AML-193 (cell line): ENCODE data around the gene SRL.
A peak's percentile ranks its signal among the peaks of the same experiment; 100 is the strongest.

Experiments used
- DNase-seq, 2 experiments: peaks; one replicate each; lab custom pipeline; 2025; lab: John Stamatoyannopoulos, UW

Gene SRL

DNA sequence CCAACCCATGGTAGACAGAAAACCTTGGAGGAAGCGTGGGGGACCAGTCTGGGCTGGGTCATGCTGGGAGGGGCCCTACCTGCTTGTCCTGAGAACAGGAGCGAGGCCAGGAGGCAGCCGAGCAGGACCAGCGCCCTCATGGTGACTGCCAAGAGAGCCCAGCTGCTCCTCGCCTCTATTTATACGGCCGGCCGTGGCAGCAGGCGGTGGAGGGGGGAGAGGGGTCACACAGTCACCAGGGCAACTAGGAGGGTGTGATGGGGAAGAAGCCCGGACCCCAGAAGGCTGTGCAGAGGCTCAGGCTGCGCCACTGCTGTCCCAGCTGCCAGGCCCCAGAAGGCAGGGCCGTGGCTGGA is at the start of gene SRL:
Gene SRL (minus strand): TSS at position 153 of the 356 bp plus-strand sequence. CDS start 13 bp downstream, at position 140.
- DNase-seq, result no peak

DNA sequence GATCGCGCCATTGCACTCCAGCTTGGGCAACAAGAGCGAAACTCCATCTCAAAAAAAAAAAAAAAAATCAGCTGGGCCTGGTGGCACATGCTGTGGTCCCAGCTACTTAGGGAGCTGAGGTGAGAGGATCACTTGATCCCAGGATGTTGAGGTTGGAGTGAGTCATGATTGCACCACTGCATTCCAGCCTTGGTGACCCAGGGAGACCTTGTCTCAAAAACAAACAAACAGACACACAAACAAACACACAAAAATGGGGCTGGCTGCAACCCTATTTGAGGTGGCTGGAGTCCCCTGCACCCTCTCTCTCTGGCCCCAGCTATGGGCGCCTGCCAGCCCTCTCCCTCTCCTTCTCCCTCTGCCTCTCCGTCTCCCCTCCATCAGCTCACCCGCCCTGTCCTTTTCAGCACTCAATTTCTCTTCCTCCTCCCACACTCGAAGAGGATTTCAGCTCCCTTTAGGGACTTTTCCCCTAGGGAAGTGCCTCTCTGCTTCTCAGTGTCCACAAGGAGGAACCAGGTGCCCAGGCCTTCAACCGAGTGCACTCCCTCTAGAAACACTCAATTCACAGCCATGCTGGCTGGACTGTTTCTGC is 48.5 kb upstream of the SRL start:
- DNase-seq, result peak in 1 of 2 experiments; percentile 6

DNA sequence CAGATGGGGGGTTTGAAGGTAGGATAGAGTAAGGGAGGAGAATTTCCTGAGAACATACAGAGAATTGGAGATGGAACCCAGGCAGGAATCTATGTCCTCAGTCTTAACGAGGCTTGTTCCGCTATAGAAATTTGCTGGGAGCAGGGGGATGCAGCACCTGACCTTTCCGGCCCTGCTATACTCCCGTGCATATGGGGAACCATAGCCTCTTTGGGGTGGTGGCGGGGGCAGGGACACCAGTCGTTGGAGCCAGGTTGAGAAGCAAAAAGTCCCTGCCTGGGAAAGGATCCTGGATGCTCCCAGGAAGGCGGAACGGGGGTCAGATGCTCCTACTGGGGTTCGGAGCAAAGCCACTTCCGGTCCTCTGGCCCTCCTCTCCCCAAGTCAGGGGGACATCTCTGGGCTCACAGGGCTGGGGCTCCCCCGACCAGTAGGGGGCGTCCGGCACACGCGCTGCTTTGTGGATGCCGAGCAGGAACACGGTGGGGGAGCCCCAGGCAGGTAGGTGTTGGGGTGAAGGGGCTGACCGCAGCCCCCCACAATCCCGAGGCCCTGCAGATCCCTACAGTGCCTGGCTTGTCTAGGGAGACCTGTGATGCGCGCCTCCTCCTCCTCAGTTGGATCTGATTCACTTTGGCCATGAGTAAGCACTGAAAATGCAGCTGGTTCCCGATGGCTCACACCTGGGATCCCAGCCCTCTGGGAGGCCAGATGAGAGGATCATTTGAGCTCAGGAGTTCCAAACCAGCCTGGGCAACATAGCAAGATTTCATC is 46.5 kb upstream of the SRL start:
- peak; percentile 41 to 52 for DNase-seq

DNA sequence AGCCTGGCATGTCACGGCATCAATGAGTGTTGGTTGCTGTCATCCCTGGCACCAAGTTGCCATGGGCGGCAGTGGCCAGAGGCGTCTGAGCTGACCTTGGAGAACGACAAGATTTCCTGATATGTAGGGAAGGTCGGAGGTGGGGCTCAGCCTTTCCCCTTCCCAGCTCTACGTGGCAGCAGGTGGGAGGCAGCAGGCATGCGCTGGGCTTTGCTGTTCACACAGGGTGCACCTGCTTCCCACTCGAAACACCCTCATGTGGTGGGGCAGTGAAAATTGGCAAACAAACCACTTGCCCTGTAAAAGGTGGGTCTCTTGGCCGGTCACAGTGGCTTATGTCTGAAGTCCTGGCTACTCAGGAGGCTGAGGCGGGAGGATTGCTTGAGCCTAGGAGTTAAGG is 43.3 kb upstream of the SRL start:
- DNase-seq, result no peak

DNA sequence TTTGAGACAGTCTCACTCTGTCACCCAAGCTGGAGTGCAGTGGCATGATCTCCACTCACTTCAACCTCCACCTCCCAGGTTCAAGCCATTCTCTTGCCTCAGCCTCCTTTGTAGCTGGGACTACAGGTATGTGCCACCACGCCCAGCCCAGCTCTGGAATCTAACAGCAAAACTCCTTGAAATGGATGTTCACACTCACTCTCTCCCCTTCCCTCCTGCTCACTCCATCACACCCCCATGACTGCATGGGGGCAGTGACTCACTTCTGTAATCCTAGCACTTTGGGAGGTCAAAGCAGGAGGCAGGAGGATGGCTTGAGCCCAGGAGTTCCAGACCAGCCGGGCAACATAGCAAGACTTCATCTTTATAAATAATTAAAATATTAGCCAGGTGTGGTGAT is 42.1 kb upstream of the SRL start:
- DNase-seq, result no peak

DNA sequence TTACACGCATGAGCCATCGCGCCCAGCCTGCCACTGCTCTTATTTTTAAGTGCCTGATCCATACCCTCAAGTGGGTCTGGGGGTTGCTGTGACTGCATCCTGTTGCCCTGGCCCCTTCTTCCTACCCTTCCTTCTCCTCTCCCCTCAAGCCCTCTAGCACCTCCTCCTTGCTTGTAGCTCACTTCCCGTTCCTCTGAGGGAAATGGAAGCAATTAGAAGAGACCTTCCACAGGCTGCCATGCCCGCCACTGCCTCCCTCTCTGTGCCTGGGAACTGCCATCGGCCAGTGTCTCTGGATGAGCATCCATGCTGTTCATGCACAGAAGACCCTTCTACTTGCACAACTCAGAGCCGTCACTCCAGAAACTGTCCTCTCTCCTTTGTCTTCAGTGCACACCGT is 41.6 kb upstream of the SRL start:
- DNase-seq, result no peak

DNA sequence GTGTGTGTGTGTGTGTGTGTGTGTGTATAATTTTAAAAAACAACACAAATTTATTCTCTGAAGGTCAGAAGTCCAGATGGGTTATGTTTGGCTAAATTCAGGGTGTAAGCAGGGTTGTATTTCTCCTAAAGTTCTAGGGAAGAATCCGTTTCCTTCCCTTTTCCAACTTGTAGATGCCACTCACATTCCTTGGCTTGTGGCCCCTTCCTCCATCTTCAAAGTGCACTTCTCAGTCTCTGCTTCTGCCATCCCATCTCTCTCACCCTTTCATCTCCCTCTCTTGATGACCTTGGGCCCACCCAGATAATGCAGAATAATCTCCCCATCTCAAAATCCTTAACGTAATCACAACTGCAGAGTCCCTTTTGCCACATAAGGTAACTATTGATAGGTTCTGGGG is 38.7 kb upstream of the SRL start:
- no peak for DNase-seq

DNA sequence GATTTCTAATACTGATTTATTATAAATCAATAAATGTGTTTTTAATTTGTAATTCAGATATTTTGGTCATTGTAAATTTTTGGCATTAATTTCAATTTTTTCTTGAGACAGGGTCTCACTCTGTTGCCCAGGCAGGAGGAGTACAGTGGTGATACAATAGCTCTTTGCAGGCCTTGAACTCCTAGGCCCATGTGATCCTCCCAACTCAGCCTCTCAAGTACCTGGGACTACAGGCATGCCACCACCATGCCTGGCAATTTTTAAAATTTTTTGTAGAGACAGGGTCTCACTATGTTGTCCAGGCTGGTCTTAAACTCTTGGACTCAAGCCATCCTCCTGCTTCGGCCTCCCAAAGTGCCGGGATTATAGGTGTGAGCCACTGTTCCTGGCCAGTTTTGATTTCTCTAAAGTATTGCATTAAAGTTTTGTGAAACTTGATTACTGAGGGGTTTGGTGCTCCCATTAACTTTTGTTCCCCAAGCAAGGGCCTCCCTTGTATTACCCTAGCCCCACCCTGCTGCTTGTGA is 36.2 kb upstream of the SRL start:
- DNase-seq, result no peak

DNA sequence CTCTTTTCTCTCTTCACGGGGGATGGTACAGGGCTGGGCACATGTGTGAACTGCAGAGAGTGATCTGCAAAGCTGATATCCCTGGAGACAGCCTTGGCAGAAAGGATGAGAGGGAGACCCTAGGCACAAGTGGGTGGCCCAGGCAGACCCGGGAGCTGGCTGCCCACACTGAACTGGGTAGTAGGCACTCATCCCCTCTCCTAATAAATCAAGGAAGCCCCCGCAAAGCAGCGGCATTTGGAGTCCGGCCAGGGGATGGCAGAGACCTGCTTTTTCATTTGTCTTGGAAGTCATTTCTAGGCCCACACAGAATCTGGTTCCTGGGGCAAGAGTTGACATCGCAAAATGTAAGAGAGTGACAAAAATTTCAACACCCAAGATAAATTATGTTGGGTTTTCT is 34.0 kb upstream of the SRL start:
- no peak for DNase-seq

DNA sequence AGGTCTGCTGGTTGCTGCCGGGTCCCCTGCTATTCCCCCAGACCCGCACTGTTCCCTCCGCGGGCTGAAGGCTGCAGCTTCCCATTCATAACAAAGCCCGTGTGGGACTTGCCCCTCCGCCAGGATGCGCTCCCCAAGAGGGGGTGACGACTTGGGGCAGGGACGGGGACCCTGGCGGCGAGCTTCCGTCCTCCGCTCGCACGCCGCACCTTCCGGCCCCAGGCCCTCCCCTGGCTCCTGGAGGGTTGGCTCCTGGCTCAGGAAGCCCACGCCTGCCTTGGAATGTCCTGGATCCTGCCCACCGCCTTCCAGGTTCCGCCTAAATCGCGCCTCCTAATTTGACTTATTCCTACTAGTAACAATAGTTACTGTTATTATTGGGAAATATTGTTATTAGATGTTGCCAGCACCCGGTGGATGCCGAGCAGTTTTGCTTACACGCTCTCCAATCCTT is 32.0 kb upstream of the SRL start:
- DNase-seq, result peak; percentile 39 to 50

DNA sequence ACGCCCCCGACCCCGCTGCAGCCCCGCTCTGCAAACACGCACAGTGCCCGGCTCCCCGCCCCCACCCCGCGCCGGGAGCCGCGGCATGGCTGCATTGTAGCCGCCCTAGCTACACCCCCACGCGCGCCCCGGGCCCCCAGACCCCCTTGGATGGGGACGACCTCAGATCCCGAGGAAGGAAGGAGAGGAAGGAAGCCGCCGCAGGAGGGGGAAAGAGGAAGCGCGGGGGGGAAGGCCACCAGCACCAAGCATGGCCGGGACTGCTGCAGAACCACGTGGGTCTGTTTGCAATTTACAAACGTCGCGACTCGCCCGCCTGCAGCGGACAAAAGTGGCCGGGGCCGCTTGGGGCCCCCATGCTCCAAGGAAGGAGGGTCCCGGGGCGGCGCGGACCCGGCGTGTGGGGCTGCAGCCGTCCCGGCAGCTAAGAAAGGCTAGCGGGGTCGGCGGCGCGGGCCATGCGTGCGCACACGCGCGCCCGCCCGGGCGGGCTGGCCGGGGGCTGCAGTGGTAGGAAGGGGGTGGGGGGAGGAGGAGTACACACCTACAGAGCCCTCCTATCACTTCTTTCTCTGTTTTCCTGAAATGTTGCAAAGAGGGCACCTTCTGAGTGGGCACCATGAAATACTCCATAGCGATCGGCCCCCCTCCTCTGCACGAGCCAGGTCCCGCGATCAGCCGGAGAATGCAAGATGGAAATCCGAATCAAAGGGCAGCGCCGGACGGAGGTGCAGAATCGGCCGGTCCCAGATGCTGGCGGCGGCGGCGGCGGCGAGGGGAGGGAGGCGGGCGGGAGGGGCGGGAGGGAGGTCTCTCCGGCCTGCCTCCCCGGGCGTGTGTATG is 30.5 kb upstream of the SRL start:
- peak; percentile 29 to 50 for DNase-seq

DNA sequence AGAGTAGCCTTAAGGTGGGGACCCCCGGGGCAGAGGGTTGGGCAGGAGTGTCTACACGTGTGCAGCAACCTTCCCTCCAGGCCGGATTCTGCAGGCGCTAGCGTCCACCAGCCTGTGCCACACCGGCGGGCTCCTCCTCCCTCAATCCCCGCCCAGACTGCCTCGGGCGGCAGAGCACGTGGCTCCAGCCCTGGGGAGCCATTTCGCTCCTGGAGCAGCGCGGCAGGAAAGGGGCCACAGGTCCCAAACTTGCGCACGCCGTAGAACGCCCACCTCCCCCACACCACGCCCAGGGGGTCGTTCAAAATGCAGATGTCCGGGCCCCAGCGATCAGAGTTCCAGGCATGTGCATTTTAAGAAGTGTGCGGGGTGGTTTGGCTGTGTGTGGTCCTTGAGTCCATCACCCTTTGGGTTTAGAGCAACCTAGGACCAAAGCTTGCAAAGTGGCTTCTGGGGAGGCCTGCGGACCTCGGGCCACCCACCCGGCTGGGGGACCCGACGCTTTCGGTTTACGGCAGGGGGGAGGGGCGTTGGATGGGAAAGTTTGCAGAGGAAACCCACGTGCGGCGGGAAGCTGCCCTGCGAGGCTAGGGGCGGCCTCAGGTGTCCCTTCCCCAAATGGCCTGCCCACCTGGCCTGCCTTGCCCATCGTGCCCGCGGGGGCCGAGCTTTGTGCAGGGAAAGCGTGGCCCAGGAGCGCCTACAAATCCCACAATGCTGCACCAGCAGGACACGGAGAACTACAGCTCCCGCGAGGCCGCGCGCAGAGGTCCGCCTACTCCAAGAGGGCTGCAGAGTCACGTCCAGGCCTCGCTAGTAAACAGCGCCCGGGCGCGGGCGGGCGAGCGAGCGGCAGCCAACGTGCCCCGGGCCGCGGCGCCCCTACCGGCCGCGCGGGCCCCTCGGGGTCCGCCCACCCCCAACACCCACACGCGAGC is 29.6 kb upstream of the SRL start:
- DNase-seq, result peak; percentile 84 to 90

DNA sequence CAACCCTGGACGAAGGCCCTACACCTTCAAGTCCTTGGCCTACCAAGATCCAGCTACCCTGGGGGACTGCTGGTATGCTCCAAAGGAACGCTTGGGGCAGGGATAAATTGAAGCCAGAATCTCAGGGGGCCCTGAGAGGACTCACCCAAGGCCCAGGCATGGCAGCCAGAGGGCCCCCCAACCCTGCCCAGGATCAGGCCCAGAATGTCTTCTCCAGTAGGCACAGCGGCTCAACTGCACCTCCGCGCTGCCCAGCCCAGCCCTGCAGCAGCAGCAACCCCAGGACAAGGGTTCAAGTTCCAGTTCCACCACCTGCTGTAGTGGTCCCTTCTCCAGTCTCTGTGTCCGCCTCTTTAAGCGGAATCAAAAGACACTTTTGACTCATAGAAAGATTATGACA is 28.7 kb upstream of the SRL start:
- no peak for DNase-seq

DNA sequence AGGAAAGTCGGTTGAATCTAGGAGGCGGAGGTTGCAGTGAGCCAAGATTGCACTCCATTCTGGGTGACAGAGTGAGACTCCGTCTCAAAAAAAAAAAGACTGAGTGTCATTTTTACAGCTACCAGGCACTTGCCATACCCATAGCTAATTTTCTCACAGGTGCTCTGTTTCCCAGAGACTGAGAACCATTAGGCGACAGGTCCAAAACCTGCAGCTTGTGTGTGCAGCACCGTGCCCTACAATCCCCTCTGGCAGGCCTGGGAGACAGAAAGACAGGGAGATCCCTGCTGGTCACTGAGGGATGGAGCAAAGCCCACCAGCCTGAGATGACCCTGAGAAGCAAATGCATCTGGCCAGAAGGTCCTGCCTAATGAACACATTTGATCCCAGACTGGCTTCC is 28.2 kb upstream of the SRL start:
- no peak for DNase-seq

DNA sequence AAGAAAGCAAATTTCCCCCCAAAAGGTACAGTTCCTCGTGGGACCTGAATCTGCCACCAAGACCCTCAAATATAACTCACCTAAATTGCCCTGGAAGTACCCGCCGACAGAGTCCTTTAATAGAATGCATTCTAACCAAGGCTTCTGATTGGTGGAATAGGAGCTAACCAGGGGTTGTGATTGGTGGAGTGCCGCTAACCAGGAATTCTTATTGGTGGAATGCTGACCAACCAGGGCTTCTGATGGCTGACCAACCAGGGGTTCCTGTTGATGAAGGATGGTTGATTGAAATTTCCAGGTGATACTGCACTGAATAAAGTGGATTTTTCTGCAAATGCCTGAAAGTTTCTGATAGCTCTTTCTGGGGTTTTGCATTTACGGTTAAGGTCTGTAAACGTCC is 24.5 kb upstream of the SRL start:
- DNase-seq, result no peak

DNA sequence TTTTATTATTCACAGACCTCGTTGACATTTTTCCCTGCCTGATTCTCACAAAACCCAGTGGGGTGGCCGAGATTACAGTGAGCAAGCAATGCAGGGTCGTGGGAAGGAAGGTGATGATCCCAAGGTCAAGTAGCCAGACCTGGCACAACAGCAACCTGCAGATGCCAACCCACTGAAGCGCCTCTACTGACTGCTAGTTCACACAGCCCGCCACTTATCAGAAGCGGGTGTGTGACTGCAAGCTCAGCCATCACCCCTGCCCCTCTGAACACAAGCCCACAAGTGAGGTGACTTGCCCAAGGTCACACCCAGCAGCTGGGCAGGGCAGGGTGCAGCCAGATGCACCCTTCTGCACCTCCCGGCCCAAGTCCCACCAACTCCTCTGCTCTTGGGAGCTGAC is 23.8 kb upstream of the SRL start:
- DNase-seq, result no peak

DNA sequence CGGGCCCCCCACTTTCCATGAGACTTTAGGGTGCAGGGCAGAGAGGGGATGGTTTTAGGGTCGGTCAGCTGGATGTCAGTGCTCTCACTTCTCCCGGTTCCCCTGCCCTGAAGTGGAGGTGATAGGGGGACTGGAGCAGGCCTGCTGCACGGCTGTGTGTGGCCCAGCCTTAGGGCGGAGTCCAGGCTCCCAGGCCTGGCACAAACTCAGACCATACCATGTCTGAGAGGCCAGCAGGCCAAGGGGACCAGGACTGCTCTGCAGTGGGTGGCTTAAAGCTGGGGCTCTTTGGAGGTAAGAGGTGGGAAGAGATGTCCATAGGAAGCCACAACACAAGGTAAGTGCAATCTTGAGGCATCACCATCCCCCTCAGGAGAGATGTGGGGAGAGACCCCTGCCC is 22.7 kb upstream of the SRL start:
- DNase-seq, result no peak

DNA sequence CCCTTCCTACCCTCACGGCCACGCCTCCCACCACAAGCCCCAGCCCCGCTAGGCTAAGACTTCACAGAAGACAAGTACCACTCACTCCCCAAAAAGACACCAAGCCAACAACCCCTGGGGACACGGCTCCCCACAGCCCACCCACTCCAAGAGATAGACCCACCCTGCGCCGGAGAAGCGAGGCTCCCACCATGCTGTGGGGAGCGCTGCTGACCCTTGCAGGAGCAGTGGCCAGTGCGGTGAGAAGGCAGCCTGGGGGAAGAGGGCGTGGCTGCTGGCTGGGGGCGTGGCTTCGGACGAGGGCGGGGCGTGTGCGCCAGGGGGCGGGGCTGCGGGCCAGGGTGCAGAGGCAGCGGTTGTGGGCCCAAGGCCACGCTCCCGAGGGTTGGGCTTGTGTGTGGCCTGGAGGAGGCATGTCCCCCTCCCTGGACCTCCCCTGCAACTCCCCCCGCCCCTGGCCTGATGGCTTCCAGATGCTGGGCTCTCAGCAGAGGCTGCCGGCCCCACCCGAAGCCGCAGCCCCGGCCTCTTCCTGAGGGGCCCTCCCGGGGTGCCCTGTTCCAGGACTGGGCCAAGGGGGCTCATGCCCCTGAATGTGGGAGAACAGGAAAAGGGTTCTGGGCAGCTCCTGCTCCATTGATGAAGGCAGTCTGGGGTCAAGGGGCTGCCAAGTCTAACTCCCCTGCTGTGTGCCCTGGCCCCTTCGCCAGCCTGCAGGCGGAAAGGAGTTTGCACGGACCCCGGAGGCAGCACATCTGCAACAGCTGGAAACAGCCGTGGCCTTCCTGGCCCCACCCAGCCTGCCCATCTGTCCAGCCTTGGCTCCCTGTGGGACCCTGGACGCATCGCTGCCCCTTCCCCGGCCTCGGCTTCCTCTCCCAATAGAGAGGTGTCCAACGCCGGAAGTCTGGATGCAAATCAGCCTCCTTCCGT is 21.9 kb upstream of the SRL start:
- no peak for DNase-seq

DNA sequence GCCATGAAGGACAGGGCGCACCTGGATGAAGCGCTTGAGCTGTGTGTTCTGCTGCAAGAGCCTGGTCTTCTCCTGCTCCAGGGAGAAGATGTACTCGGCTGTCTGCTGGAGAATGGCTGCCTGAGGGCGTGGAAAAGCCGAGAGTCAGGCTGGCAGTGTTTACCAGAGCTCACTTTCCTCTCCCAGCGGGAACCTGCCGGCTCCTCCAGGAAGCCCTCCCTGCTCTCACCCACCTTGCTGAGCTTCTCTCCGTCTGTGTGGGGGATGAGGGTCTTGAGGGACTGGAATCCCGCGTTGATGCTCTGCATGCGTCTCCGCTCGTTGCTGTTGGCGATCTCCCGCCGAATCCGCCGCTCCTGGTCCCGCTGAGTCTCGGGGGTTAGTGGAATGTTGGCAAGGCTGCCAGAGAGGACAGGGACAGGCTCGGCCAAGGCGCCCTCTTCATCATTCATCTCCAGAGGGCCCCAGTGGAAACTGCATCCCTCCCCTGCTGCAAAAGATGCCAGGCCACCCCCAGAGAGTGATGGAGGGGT is 20.5 kb upstream of the SRL start:
- no peak for DNase-seq

DNA sequence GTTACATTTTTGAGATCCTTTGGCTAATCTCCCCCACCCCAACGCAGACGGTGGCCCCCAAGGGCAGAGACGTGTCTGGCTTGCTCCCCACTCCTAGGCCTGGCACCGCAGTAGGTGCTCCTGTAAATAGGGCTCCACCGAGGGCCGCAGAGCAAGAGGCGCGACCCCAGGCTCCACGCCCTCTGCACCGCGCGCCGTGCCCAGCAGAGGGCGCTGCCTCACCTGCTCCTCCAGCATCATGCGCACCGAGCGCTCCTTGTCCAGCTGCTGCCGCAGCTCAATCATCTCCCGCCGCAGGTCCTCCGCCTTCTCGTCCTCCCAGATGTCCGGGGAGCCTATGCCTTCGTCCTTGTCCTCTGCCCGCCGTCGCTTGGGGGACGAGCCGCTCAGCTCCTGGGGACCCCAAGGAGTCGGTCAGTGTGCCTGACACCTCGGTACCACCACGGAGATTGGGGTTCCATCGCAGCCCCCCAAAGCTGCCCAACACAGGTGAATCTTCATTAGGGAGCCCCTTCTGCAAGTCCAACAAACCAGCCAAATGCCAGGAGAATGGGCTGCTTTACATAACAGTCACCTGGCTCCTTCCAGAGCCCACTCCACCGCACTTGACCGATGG is 19.8 kb upstream of the SRL start:
- DNase-seq, result no peak
